SU-DHL-6 (cell line): ENCODE measurements around the gene CCNT2.

ENCODE experiments used
- EZH2phosphoT487 ChIP-seq: fragments of 200-600 bp; sonication (generic), shearing (Covaris generic); conservative IDR thresholded peaks from 2 replicates; pipeline ENCODE4 v1.6.1; 2018; ENCODE audit warnings: mild to moderate bottlenecking, antibody characterized with exemption, low read length, moderate library complexity, mixed read lengths
- TF ChIP-seq, protein P1 (sequence below): fragments of 200-600 bp; sonication (generic); IDR thresholded peaks from one replicate; pipeline ENCODE4 v1.5.1; 2017; ENCODE audit warnings: antibody characterized with exemption, mild to moderate bottlenecking, low read length, moderate library complexity; ENCODE audit not compliant: insufficient read depth, poor library complexity, severe bottlenecking

DNA sequence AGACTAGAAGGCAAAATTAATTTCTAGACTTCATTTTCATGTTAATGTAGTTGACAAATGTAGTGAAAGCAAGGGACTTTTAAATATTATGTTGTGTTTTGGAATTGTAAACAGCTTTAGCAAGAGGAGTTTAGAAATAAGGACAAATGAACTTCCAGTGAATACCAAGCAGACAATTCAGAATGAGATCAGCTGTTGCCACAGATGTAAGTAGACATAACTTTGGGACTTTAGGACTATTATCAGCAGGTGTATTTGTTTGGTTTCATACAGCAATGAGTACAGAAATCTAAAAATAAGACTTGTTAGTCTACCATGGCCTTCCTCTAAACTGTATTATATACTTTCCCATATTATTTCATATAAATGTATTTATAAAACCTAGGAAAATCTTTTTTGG, 34.2 kb upstream of the CCNT2 start:
- TF ChIP-seq, protein P1, sequence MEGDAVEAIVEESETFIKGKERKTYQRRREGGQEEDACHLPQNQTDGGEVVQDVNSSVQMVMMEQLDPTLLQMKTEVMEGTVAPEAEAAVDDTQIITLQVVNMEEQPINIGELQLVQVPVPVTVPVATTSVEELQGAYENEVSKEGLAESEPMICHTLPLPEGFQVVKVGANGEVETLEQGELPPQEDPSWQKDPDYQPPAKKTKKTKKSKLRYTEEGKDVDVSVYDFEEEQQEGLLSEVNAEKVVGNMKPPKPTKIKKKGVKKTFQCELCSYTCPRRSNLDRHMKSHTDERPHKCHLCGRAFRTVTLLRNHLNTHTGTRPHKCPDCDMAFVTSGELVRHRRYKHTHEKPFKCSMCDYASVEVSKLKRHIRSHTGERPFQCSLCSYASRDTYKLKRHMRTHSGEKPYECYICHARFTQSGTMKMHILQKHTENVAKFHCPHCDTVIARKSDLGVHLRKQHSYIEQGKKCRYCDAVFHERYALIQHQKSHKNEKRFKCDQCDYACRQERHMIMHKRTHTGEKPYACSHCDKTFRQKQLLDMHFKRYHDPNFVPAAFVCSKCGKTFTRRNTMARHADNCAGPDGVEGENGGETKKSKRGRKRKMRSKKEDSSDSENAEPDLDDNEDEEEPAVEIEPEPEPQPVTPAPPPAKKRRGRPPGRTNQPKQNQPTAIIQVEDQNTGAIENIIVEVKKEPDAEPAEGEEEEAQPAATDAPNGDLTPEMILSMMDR = no peak
- TF ChIP-seq EZH2phosphoT487 = no peak
